GM18526 (cell line): Measurements from ENCODE around the gene BACH2.

Experiments
- POLR2A ChIP-seq: IDR thresholded peaks from 3 replicates; pipeline ENCODE4 v1.6.1; 2011; ENCODE audit not compliant: insufficient read length; ENCODE audit errors: extremely low read depth

Gene BACH2

GRCh38 chr6:90296341-90297114 lies at the start of gene BACH2:
Gene BACH2 (minus strand): TSS chr6:90296843. CDS start chr6:90008844, 287,999 bp downstream.
- TF ChIP-seq POLR2A = no peak

- TF ChIP-seq POLR2A = no peak
Measured at GRCh38 chr6:90343576-90343975, 46.9 kb upstream of the BACH2 start.

DNA sequence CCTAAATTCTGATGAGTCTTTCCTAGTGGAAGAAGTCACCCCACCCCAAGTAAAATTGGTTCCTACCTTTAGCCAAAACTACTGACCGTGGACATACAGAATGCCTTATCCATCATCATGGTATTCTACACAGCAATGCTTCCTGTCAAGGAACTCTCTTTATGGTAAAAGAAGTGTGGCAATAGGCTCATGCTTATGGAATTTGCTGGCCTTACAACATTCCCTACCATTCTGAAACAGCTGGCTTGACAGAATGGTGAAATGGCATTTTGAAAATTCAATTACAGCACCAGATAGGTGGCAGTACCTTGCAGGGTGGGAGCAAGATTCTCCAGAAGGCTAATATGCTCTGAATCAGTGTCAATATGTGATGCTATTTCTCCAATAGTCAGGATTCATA lies 41.8 kb upstream of the BACH2 start:
- no peak for TF ChIP-seq POLR2A

GRCh38 chr6:90336388-90336947 lies 39.8 kb upstream of the BACH2 start:
- no peak for TF ChIP-seq POLR2A

- TF ChIP-seq POLR2A = no peak
Measured at GRCh38 chr6:90333928-90334327, 37.3 kb upstream of the BACH2 start.

- no peak for TF ChIP-seq POLR2A
Measured at GRCh38 chr6:90329386-90330077, 32.9 kb upstream of the BACH2 start.

- TF ChIP-seq POLR2A = no peak
Measured at GRCh38 chr6:90328004-90328403, 31.4 kb upstream of the BACH2 start.

- no peak for TF ChIP-seq POLR2A
Measured at GRCh38 chr6:90326404-90327057, 29.9 kb upstream of the BACH2 start.

DNA sequence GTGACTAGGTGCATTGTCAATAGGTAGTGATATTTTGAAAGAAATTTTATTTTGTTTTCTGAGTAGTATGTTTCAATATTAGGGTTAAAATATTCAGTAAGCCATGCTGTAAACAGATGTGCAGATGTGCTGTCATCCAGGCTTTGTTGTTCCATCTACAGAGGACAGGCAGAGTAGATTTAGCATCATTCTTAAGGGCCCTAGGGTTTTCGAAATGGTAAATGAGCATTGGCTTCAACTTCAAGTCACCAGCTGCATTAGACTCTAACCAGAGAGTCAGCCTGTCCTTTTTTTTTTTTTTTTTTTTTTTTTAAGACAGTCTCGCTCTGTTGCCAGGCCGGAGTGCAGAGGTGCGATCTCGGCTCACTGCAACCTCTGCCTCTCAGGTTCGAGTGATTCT lies 27.1 kb upstream of the BACH2 start:
- TF ChIP-seq POLR2A = no peak

DNA sequence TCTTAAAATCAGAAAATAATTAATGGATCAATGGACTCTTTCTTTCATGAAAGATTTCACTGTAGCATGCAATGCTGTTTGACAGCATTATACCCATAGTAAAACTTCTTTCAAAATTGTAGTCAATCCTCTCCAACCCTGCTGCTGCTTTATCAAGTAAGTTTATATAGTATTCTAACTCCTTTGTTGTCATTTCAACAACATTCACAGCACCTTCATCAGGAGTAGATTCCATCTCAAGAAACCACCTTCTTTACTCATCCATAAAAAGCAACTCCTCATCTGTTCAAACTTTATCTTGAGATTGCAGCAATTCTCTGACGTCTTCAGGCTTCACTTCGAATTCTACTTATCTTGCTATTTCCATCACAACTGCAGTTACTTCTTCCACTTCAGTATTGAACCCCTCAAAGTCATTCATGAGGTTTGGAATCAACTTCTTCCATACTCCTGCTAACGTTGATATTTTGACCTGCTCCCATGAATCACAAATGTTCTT lies 26.4 kb upstream of the BACH2 start:
- TF ChIP-seq POLR2A = no peak

- TF ChIP-seq POLR2A = no peak
Measured at GRCh38 chr6:90319979-90320685, 23.5 kb upstream of the BACH2 start.

DNA sequence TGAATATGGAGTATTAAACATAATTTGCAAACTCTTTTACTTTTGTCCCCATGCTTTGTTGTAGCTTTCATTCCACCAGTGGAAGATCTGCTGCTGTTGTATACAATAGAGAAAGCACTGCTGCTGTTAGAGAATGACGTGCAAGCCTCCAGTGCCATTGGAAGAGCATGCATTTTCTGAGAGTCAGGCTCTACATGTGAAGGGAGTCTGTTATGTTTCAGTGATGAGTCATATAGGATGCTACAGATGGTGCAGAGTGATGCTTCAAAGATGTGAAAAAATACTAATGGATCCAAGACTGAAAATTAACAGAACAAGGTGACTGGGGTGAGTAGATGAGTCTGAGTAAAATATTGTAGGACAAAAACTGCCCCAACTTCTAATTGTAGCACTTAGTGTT lies 22.4 kb upstream of the BACH2 start:
- TF ChIP-seq POLR2A = no peak

- TF ChIP-seq POLR2A = no peak
Measured at GRCh38 chr6:90315986-90316385, 19.3 kb upstream of the BACH2 start.

- no peak for TF ChIP-seq POLR2A
Measured at GRCh38 chr6:90315354-90315950, 18.8 kb upstream of the BACH2 start.

- TF ChIP-seq POLR2A = no peak
Measured at GRCh38 chr6:90314514-90314913, 17.9 kb upstream of the BACH2 start.
